ENCODE measurements around the gene PLCB4. TPM values are rescaled to one million over a fixed set of nuclear protein-coding genes. Genes with fewer than 3 reads are reported as not detected.

PLCB4 gene
- polyA plus RNA-seq, 1 donor (not counting 4 experiments of a cell fraction or from before 2014, with no cell fraction given), result 4.1 TPM

DNA sequence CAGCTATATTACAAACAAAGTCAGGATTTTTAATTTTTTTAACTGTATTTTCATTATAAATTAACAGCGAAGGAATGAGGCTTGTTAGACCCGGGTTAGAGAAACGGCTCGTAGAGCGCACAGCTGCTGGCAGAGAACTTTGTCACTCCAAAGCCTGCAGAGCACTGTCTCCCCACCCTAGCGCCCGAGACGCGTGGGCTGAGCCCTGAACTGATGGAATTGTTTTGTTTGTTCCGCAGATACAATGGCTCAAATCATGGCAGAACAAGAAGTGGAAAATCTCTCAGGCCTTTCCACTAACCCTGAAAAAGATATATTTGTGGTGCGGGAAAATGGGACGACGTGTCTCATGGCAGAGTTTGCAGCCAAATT, 446.3 kb downstream of the PLCB4 start:
- Histone ChIP-seq H3K9me3 (ENCODE audit: control insufficient read depth, low read depth, low read length) (no peaks in the 10 kb centered on the region), H3K79me2 (ENCODE audit: control insufficient read depth, insufficient read depth, low read length) (no peaks in the 10 kb centered on the region), H3K27me3 (ENCODE audit: control insufficient read depth, extremely low read depth, insufficient read depth, low read length) (peaks cover 48% of the 10 kb centered on the region), H3K9ac (ENCODE audit: control insufficient read depth, extremely low read depth, insufficient read depth, low read length) (no peak overlapping the region), H3K36me3 (ENCODE audit: control insufficient read depth in 2 of 2, extremely low read depth in 1 of 2, insufficient read depth in 2 of 2, low read length in 2 of 2) (no peaks in the 10 kb centered on the region), H3K4me2 (ENCODE audit: control insufficient read depth, extremely low read depth, insufficient read depth, low read depth, low read length) (no peak overlapping the region), H3K4me3 (ENCODE audit: control insufficient read depth in 2 of 3, extremely low read depth in 1 of 3, insufficient read depth in 2 of 3, low read depth in 1 of 3, low read length in 3 of 3) (no peak overlapping the region), H2AFZ (ENCODE audit: control insufficient read depth, low read length) (no peak overlapping the region), H3K9me1 (ENCODE audit: control insufficient read depth, extremely low read depth, insufficient read depth, low read length) (no peaks in the 10 kb centered on the region), H3K4me1 (ENCODE audit: control insufficient read depth, extremely low read depth, insufficient read depth, low read length) (no peaks in the 10 kb centered on the region), H3K27ac (ENCODE audit: control insufficient read depth, insufficient read depth, low read length) (no peak overlapping the region), H4K20me1 (ENCODE audit: control insufficient read depth, extremely low read depth, insufficient read depth, low read length) (no peaks in the 10 kb centered on the region)
- DNase-seq (ENCODE audit: low read depth, low spot score) (no peak), FAIRE-seq (no peak)
- TF ChIP-seq EZH2 (IDR thresholded peaks at IDR 0.05; ENCODE audit: low read length), result peak; percentile 87
- TF ChIP-seq, protein P1, sequence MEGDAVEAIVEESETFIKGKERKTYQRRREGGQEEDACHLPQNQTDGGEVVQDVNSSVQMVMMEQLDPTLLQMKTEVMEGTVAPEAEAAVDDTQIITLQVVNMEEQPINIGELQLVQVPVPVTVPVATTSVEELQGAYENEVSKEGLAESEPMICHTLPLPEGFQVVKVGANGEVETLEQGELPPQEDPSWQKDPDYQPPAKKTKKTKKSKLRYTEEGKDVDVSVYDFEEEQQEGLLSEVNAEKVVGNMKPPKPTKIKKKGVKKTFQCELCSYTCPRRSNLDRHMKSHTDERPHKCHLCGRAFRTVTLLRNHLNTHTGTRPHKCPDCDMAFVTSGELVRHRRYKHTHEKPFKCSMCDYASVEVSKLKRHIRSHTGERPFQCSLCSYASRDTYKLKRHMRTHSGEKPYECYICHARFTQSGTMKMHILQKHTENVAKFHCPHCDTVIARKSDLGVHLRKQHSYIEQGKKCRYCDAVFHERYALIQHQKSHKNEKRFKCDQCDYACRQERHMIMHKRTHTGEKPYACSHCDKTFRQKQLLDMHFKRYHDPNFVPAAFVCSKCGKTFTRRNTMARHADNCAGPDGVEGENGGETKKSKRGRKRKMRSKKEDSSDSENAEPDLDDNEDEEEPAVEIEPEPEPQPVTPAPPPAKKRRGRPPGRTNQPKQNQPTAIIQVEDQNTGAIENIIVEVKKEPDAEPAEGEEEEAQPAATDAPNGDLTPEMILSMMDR (optimal IDR thresholded peaks at IDR 0.05 in 1 of 3, IDR thresholded peaks at IDR 0.05 in 1 of 3, conservative IDR thresholded peaks at IDR 0.05 in 1 of 3; ENCODE audit: extremely low read depth in 1 of 3, insufficient read depth in 2 of 3, low read length in 3 of 3), result no peak
- dilution Hi-C loops (cut with MboI; ENCODE audit: extremely low pct_ligation_motif_present, low sequenced_read_pairs), result no loop called here

DNA sequence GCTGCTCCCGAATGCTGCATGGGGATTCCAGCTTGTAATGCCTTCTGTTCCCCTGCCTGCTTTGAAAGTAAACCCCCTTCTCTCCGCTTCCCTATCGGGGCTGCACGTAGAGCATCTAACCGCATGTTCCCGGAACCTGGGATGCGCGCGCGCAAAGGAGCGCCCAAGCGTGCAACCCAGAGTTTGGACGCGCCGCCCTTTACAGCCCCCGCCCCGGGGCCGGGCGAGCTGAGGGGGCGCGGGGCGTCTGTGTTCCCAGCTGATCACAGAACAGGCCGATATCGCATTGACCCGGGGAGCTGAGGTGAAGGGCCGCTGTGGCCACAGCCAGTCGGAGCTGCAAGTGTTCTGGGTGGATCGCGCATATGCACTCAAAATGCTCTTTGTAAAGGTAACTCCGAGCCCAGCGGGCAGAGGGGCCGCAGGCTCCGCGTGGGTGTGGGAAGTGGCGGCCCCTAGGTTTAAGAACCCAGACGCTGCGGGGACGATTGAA, 446.9 kb downstream of the PLCB4 start:
- H3K4me3 ChIP-seq (ENCODE audit: control insufficient read depth in 2 of 3, extremely low read depth in 1 of 3, insufficient read depth in 2 of 3, low read depth in 1 of 3, low read length in 3 of 3), result no peak overlapping the region
- DNase-seq (ENCODE audit: low read depth, low spot score) (no peak), FAIRE-seq (no peak)
- no peak overlapping the region for H3K27ac ChIP-seq (ENCODE audit: control insufficient read depth, insufficient read depth, low read length)
- H4K20me1 ChIP-seq (ENCODE audit: control insufficient read depth, extremely low read depth, insufficient read depth, low read length), result no peaks in the 10 kb centered on the region
- no peaks in the 10 kb centered on the region for H3K79me2 ChIP-seq (ENCODE audit: control insufficient read depth, insufficient read depth, low read length)
- peaks cover 48% of the 10 kb centered on the region for H3K27me3 ChIP-seq (ENCODE audit: control insufficient read depth, extremely low read depth, insufficient read depth, low read length)
- no peaks in the 10 kb centered on the region for H3K9me3 ChIP-seq (ENCODE audit: control insufficient read depth, low read depth, low read length)
- H3K36me3 ChIP-seq (ENCODE audit: control insufficient read depth in 2 of 2, extremely low read depth in 1 of 2, insufficient read depth in 2 of 2, low read length in 2 of 2), result no peaks in the 10 kb centered on the region
- H3K9ac ChIP-seq (ENCODE audit: control insufficient read depth, extremely low read depth, insufficient read depth, low read length), result no peak overlapping the region
- H3K4me1 ChIP-seq (ENCODE audit: control insufficient read depth, extremely low read depth, insufficient read depth, low read length), result no peaks in the 10 kb centered on the region
- H3K4me2 ChIP-seq (ENCODE audit: control insufficient read depth, extremely low read depth, insufficient read depth, low read depth, low read length), result no peak overlapping the region
- no peak overlapping the region for H2AFZ ChIP-seq (ENCODE audit: control insufficient read depth, low read length)
- H3K9me1 ChIP-seq (ENCODE audit: control insufficient read depth, extremely low read depth, insufficient read depth, low read length), result no peaks in the 10 kb centered on the region
- peak; percentile 22 for TF ChIP-seq EZH2 (IDR thresholded peaks at IDR 0.05; ENCODE audit: low read length)
- TF ChIP-seq, protein P1 (optimal IDR thresholded peaks at IDR 0.05 in 1 of 3, IDR thresholded peaks at IDR 0.05 in 1 of 3, conservative IDR thresholded peaks at IDR 0.05 in 1 of 3; ENCODE audit: extremely low read depth in 1 of 3, insufficient read depth in 2 of 3, low read length in 3 of 3), result no peak
- dilution Hi-C loops (cut with MboI; ENCODE audit: extremely low pct_ligation_motif_present, low sequenced_read_pairs), result no loop called here
